ENCODE results near the gene GNAZ. TPM values are rescaled to one million over a fixed set of nuclear protein-coding genes. Genes with fewer than 3 reads are reported as not detected.

Gene GNAZ
- total RNA-seq, 4 donors from 2014 or later: 2.7 to 14.7 (median 7.8) TPM

GRCh38 chr22:23115369-23115768 lies 45.0 kb downstream of the GNAZ start:
- no peaks in the 10 kb centered on the region for H3K9me3 ChIP-seq
- no peak overlapping the region for H3K4me3 ChIP-seq
- H3K27me3 ChIP-seq: no peaks in the 10 kb centered on the region
- TF ChIP-seq EP300 (IDR thresholded peaks at IDR 0.05; ENCODE audit: low read depth) (no peak), POLR2AphosphoS5 (IDR thresholded peaks at IDR 0.05) (no peak), POLR2A (IDR thresholded peaks at IDR 0.05) (no peak), CTCF (IDR thresholded peaks at IDR 0.05) (no peak)
- WGBS, 2 donors (ENCODE audit: low coverage in 1 of 2): 50 to 88% methylated on average over 1 to 7 of the region's 7 CpGs
- in situ Hi-C loops (cut with MboI; ENCODE audit: low pct_ligation_motif_present in 1 of 4, low pct_unique_long_range_greater_than_20kb in 1 of 4, low sequenced_read_pairs in 3 of 4) (no loop called here), intact Hi-C loops (cut with DNase I; ENCODE audit: low total_unique reads) (no loop called here)
- no peaks in the 10 kb centered on the region for H3K4me1 ChIP-seq
- no peaks in the 10 kb centered on the region for H3K36me3 ChIP-seq
- H3K27ac ChIP-seq: no peak overlapping the region
- DNase-seq: no peak

- no peak for DNase-seq
- intact Hi-C loops (cut with DNase I; ENCODE audit: low total_unique reads) (no loop called here), in situ Hi-C loops (cut with MboI; ENCODE audit: low pct_ligation_motif_present in 1 of 4, low pct_unique_long_range_greater_than_20kb in 1 of 4, low sequenced_read_pairs in 3 of 4) (no loop called here)
- Histone ChIP-seq H3K9me3 (no peaks in the 10 kb centered on the region), H3K4me3 (no peak overlapping the region), H3K4me1 (no peaks in the 10 kb centered on the region), H3K27me3 (no peaks in the 10 kb centered on the region), H3K27ac (no peak overlapping the region), H3K36me3 (no peaks in the 10 kb centered on the region)
- no peak for TF ChIP-seq CTCF (IDR thresholded peaks at IDR 0.05)
- TF ChIP-seq POLR2A (IDR thresholded peaks at IDR 0.05): no peak
- TF ChIP-seq EP300 (IDR thresholded peaks at IDR 0.05; ENCODE audit: low read depth): no peak
- no peak for TF ChIP-seq POLR2AphosphoS5 (IDR thresholded peaks at IDR 0.05)
- WGBS, 2 donors (ENCODE audit: low coverage in 1 of 2): 77% methylated on average over 16 of the region's 18 CpGs; no CpG with 5 or more reads in 1 of the 2 donors
Observed at GRCh38 chr22:23115825-23116494, 45.6 kb downstream of the GNAZ start.

- H3K36me3 ChIP-seq: no peaks in the 10 kb centered on the region
- H3K9me3 ChIP-seq: no peaks in the 10 kb centered on the region
- no peak overlapping the region for H3K4me3 ChIP-seq
- TF ChIP-seq POLR2A (IDR thresholded peaks at IDR 0.05): no peak
- TF ChIP-seq EP300 (IDR thresholded peaks at IDR 0.05; ENCODE audit: low read depth): no peak
- TF ChIP-seq CTCF (IDR thresholded peaks at IDR 0.05): no peak
- no peak for TF ChIP-seq POLR2AphosphoS5 (IDR thresholded peaks at IDR 0.05)
- in situ Hi-C loops (cut with MboI; ENCODE audit: low pct_ligation_motif_present in 1 of 4, low pct_unique_long_range_greater_than_20kb in 1 of 4, low sequenced_read_pairs in 3 of 4): no loop called here
- no peak overlapping the region for H3K27ac ChIP-seq
- H3K4me1 ChIP-seq: no peaks in the 10 kb centered on the region
- 85% methylated on average over 10 of the region's 10 CpGs; no CpG with 5 or more reads in 1 of the 2 donors for WGBS, 2 donors (ENCODE audit: low coverage in 1 of 2)
- no peaks in the 10 kb centered on the region for H3K27me3 ChIP-seq
- intact Hi-C loops (cut with DNase I; ENCODE audit: low total_unique reads): no loop called here
- no peak for DNase-seq
Observed at GRCh38 chr22:23116506-23117263, 46.4 kb downstream of the GNAZ start.

- Histone ChIP-seq H3K36me3 (no peaks in the 10 kb centered on the region), H3K4me3 (no peak overlapping the region), H3K27me3 (no peaks in the 10 kb centered on the region), H3K9me3 (no peaks in the 10 kb centered on the region), H3K27ac (no peak overlapping the region), H3K4me1 (no peaks in the 10 kb centered on the region)
- no peak for DNase-seq
- intact Hi-C loops (cut with DNase I; ENCODE audit: low total_unique reads): no loop called here
- TF ChIP-seq CTCF (IDR thresholded peaks at IDR 0.05): no peak
- no peak for TF ChIP-seq POLR2AphosphoS5 (IDR thresholded peaks at IDR 0.05)
- no peak for TF ChIP-seq POLR2A (IDR thresholded peaks at IDR 0.05)
- TF ChIP-seq EP300 (IDR thresholded peaks at IDR 0.05; ENCODE audit: low read depth): no peak
- in situ Hi-C loops (cut with MboI; ENCODE audit: low pct_ligation_motif_present in 1 of 4, low pct_unique_long_range_greater_than_20kb in 1 of 4, low sequenced_read_pairs in 3 of 4): no loop called here
- whole genome bisulfite sequencing, 2 donors (ENCODE audit: low coverage in 1 of 2): 87 to 94% methylated on average over 3 to 10 of the region's 10 CpGs
Observed at GRCh38 chr22:23117275-23117674, 47.0 kb downstream of the GNAZ start.

Measured in transverse colon (tissue), 4 donors.